GM19043 (cell line): ENCODE measurements around the gene TSFM.
"Not testable (repeated sequence)": the region's sequence is repeated elsewhere in the genome, so short reads cannot be mapped to it uniquely, and the experiment has no call there.

Source experiments
- ATAC-seq: cut with Tn5 transposase; IDR thresholded peaks from one replicate; pipeline ENCODE4 v1.9.1; 2021; ENCODE audit warnings: low read depth; ENCODE audit not compliant: unreplicated experiment

Gene TSFM

DNA sequence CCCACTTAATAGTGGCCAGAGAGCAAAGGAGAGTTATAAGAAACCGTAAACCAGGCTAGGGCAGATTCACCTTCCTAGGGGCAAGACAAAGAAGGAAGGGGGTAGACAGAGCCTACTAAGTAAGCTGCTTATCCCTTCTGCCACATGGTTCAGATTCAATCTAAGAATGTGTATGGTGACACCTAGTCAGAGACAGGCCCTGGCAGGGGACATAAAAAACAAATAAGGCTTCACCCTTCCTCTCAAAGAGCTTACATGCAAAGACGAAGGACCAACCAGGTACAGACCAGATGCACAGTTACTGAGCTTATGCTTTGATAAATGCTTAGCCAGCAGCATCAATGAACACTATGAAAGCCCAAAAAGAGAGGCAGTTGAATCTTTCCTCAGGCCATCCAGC is 20.1 kb upstream of the TSFM start:
- no peak for ATAC-seq

DNA sequence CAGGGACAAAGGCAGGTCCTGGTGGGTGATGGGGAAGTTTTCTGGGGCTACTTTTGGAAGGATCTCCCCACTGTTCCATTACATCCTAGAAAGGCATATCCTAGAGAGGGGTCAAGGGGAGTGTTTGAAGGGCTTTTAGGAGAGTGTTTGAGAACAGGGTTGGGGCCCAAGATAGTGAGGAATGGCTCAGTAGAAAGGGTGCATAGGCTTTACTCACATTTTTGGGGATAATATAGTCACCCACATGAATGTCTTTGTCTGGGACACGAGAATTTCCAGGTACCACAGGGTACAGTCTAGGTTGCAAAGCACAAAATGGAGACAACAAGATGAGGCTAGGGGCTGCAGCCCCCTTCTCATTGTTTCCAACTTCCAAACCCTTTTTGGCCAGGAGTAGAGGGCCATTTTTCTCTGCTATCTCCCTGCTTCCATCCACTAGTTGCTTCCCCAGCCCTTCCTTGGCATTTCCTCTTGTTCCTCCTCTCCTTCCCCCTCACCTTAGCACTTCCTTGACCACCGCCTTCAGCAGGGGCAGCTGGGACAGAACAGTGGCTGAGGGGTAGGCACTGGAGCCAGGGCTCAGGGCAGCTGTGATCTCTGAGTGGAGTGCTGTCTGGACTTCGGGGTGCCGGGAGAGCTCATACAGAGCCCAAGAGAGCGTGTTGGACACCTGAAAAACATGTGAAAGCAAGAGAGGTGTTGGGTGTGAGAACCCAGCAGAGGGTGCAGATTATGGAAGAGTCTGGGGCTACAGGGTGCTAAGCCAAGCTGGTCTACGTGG is 18.5 kb upstream of the TSFM start:
- ATAC-seq = no peak

DNA sequence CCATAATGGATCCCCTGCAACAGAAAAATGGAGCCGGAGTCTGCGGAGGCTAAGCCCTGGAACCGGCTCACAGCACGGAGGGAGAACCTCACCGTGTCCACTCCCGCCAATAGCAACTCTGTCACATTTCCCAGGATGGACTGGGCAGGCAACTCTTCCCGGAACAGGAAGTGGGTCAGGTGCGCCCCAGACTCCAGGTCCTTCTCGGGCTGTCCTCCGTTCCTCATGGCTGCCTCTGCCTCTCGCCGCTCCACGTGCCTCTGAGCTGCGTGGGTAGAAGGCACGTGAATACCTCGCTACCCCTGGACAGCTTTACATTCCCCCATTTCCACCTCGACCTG is 18.0 kb upstream of the TSFM start:
- ATAC-seq = no peak

DNA sequence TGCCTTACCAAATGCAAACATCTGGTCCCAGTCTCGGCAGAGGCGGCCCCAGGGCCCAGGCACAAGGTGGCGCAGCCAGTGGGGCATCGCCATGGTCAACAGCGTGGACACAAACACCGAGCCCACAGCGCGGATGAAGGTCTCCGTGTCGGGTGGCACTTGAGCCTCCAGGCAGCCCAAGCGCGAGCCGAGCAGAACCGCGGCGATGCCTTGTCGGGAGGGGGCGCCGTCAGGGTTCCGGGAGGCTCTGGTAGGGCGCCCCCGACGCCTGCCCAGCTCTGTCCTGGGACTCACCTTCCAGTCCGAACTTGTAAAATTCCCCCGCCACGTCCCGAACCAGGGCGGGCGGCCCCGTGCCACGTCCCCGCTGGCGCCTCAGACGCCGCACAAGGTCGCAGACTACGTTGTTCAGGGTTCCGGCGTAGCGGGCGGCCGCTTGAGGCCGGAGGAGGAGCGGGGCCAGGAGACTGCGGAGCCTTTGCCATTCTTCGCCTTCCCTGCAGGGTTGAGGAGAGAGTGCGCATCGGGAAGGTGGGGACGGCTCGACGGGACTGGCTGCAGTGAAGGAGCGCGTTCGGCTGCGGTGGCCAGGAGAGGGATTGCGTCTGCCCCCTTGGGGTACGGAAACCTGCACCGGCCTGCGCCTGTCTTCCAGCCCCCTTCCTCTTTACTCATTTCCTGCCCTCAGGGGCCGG is 17.4 kb upstream of the TSFM start:
- peak; percentile 44 for ATAC-seq

DNA sequence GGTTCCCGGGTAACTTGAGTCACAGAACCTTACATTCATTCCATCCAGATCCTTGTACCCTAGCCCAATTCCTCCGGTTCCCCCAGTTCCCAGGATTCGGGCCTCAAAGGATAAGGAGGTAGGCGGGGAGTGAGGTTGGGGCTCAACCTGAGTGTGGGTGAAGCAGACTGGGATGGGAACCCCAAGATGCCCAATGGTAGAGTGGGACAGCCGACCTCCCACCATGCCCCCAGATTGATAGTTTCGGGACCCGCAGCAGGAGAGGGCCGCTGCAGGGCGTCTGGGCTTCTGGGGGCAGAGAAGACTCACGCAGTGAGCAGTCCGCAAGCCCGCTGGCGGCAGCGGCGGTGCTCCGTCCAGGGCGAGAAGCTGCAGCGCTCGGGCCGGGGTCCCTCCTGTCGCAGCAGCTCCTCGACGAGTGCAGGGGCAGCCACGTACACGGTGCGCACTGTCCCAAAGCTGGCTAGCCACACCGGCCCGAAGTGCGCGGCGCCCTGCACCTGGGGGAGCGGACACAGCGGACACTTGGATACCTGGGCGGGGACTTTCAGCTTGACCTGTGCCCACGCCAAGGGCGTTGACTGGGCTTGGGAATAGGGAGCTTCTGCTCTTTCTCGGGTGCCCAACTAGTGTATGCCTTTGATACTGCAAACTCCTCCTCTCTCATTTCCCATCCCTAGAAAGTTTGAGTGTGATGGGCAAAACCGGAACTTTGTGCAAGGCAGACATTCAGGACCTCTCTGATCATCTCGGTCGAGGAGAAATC is 16.7 kb upstream of the TSFM start:
- ATAC-seq = peak; percentile 2

DNA sequence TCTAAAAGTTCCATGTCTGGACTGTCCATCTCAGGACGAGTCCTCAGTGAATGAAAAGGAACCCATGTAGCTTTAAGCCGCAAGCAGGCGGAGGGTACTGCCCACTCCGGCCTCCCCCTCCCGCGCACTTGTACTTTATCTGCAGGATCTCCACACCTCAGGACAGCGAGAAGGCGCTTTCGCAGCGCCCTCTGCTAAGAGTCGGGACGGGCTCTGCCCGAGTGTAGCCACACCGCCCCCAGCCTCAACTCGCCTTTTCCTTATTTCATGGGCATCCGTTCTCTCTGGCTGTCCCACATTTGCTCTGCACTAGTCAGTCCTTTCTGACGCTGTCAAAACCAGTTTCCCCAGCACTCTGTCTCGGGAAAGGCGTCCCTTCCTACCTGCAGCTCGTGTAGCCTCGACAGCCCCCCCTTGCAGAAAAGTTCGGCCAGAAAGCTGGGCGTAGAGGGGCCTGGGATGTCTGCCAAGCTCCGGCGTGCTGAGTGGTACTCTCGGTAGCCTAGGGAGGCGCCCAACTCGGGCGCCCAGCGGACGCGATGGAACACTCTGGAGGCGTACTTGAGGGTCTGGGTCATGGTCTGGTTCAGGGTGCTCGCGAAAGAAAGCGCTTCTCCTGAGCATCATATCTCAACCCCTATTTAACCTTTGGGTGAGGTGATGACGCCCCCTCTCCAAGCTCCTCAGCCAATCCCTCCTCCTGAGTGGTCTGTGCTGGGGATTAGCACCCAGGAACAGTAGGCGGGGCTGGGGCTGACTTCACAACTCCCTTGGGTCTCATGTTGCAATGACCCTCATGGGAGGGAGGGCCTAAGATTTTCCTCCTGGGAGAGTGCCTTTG is 15.9 kb upstream of the TSFM start, which contains the start of gene CYP27B1:
Gene CYP27B1, minus strand, starts transcription at position 615 of the 841 bp plus-strand sequence. Its CDS starts 37 bp downstream, at position 578.
- no peak for ATAC-seq

DNA sequence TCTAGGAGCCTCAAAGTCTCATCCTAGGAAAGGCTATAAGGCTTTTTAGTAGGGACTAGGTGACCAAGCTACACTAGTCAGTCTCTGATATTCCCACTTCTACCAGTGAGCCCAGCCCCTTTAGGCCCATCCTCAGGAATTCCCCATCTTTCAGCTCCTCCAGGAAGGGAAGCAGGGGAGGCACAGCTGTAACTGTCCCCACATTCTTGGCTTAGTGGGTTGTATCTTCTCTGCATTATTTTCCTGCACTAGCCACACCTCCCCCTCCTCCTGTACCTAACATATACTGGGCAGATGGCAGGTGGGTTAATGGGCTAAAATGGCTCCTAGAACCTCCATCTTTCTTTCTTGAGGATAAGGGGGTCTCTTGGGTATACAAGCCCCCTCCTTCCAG is 15.3 kb upstream of the TSFM start:
- no peak for ATAC-seq

DNA sequence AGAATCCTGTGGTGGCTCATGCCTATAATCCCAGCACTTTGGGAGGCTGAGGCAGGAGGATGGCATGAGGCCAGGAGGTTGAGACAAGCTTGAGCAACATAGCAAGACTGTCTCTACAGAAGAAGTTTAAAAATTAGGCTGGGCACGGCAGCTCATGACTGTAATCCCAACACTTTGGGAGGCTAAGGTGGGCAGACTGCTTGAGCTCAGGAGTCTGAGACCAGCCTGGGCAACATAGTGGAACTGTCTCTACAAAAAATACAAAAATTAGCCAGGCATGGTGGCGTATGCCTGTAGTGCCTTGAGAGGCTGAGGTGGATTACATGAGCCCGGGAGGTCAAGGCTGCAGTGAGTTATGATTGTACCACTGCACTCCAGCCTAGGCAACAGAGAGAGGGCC is 14.7 kb upstream of the TSFM start:
- no peak for ATAC-seq

DNA sequence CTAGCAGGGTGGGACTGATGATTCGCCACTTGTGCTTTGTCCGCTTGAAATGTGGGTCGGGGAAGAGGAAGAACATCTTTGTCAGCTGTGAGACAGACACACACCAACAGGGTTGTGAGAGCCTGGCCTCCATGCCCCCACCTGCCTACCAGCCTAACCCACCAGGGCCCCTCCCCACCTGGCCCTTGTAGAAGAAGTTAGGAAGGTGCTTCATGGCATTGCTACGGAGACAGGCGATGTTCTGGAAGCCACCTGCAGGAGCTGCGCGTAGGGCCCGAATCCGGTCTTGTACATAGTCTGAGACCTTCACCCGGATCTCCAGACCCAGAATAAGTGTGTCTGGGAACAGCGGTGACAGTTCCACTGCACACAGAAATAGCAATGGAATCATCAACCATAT is 13.0 kb upstream of the TSFM start:
- ATAC-seq = no peak

DNA sequence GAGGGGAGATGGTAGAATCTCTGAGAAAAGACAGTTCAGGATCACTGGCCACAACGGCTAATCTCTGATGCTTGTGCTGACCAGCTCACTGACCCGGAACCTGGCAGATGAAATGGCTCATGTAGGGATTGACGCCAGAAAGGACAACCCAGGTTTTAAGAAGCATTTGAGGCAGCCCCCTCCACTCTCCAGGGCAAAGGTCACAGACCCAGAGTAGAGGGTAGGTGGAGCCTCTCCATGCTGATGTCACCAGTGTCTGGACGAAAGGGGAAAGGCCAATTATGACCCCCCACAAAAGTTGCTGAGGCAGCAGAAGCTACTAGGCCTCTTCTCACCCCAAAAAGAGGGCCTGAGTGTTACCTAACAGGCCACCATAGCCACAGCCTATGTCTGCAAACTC is 11.9 kb upstream of the TSFM start:
- ATAC-seq = no peak

DNA sequence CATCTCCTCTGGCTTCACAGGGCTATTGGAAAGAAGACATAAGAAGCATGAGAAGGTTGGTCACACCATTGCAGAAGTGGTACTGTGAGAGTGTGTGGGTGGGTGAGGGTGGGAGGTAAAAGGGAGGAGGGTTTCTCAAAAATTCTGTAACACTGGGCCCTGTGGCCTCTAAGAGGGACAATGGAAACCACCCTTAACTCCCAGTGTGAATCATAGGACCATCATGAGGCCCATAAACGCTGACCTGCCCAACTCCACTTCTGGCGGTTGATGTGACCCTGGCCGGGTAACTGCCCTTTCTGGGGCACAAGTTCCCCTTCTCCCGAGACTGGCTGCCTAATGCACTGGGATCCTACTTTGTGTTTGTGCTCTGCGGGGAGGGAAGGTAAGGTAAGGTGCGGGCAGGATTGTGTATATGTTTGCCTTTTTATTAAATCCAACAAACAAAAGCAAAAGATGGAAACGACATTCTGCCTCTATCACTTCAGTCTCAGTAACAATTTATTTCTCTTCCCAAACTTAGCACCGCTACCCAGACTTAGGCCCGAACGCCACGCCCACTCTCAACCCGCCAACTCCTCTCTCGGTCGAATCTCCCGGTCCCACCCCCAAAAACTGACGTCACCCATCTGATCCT is 11.2 kb upstream of the TSFM start:
- peak; percentile 73 for ATAC-seq

DNA sequence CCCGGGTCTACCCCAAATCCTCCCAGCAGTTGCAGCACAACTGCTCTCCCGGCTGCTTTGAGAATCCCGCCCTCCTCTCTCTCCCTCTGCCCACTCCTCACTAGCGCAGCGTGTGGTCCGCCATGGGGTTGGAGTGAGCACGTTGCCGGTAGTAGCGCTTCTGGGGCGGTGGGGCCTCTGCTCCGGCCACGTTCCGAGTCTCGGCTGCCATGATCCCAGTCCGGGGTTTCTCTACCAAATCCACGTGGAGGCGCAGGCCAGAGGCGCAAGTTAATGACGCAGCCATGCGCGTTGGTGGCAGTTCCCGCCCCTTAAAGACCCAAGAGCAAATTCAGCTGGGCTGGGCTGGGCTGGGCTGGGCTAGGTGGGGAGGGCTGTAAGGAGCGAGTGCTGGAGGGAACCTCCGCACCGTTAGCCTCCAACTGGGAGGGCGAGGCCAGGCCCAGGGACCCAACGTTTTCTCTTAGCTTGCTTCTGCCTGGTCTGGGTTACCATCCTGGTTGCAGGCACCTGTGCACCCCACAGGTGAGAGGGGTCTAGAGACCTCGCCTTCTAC is 10.6 kb upstream of the TSFM start, which contains the start of gene METTL1:
Gene METTL1, minus strand, starts transcription at position 233 of the 556 bp plus-strand sequence. Its CDS starts 22 bp downstream, at position 211.
- peak; percentile 85 for ATAC-seq

DNA sequence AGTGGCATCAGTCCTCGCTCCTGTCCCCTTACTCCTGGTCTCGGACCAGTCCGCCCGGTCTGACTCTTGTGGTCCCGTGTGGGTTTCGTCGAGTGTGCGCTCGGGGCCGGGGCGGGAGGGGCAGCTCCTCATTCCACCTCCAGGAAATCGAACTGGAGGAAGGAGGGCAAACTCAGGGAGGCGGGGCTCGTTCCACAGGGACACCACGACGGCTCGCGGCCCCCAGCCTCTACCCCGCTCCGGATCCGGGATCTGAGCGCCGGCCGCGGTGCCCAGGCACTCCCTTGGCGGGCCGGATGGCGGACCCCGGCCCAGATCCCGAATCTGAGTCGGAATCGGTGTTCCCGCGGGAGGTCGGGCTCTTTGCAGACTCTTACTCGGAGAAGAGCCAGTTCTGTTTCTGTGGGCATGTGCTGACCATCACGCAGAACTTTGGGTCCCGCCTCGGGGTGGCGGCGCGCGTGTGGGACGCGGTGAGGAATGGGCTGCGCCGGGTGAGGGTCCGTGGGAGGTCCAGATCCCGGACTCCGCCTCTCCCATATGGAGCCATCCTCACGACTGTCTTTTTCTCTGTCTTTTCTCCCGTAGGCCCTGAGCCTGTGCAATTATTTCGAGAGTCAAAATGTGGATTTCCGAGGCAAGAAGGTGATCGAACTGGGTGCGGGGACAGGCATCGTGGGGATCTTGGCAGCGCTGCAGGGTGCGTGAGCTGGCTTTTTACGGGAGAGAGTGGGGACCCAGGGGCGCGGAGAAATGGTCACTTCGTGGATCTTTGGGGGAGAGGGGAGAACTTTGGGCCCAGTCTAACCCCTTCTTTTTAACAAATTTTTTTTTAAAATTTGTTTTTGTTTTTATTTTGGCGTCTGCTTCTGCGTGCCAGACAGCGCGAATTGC is 9.9 kb upstream of the TSFM start, which contains the start of gene EEF1AKMT3:
Gene EEF1AKMT3, plus strand, starts transcription at position 186 of the 894 bp plus-strand sequence. Its CDS starts 111 bp downstream, at position 297.
- no peak for ATAC-seq

DNA sequence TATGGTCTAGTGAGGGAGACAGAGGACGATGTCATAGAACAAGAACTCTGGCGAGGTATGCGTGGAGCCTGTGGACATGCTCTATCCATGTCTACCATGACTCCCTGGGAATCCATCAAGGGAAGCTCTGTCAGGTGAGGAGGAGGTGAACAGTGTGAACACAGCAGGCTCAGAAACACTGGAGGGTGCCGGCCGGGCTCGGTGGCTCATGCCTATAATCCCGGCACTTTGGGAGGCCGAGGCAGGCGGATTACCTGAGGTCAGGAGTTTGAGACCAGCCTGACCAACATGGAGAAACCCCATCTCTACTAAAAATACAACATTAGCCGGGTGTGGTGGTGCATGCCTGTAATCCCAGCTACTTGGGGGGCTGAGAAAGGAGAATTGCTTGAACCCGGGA is 8.0 kb upstream of the TSFM start:
- ATAC-seq = not testable (repeated sequence)

DNA sequence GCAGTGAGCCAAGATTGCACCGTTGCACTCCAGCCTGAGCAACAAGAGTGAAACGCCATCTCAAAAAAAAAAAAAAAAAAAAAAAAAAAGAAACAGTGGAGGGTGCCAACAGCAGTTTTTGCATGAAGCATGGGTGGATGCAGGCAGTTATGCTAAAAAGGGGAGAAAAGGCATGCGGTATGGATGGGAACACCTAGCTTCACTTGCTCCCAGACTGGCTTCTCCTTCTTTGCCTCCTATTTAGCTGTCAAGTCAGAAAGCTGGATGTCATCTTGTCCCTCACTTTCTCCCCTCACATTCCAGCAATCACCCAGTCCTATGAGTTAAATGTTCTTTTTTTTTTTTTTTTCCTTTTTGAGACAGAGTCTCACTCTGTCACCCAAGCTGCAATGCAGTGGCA is 7.5 kb upstream of the TSFM start:
- no peak for ATAC-seq

DNA sequence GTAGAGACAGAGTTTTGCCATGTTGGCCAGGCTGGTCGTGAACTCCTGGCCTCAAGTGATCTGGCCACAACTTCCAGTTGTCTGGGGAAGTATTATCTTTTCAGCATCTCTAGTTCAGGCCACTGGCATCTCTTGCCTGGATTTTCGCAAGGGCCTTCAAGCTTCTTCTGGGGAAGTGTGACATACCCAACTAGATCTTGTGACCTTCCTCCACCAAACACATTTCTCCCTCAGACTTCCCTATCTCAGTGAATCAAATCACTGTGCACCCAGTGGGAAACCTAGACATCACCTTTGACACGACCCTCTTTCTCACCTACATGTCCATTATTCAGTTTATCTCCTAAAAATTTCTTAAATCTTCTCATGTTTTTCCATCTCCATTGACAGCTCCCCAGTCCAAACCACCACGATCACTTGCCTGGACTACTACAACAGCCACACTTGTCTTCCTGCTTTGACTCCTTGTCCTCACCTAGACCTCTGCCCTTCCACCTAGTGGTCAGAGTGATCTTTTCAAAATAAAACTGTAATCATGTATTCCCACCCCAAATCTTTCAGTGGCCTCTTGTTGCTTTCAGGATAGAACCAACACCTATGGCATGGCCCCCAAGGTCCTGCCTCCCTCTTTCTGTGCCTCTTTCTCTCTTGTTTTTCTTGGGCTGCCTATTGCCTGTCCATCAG is 6.9 kb upstream of the TSFM start:
- ATAC-seq = no peak

DNA sequence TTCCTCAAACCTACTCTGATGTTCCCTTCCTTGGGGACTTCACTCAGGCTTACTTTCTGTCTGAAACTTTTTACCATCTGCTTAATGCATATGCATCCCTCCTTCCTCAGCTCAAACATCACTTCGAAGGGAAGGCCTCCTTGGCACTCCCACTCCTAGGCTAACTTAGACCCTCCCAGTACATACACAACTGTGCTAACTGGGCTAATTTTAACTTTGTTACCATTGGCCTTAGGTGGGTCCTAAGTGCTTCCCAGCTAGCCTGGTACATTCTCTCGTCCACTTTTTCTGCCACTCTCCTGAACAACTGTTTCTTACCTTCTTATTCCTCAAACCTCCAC is 6.4 kb upstream of the TSFM start:
- ATAC-seq = no peak

DNA sequence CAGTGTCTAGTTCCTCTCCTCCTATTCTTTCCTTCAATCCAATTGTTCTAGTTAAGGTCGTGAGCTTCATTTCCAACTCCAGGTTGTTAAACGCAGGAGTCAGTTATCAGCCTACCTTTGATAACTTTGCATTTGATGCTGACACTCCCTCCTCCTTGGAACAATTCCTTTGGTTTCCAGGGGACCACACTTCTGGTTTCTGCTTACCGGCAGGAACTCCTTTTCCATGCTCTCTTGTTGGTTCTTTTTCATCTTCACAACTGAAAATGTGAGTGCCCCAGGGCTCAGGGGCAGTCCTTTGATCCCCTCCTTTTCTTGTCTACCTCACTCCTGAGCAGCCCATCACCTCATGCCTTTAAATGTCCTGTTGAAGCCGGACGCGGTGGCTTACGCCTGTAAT is 5.2 kb upstream of the TSFM start:
- ATAC-seq = no peak
